ENCODE measurements around the gene TNS3. TPM values are rescaled to one million over a fixed set of nuclear protein-coding genes. Genes with fewer than 3 reads are reported as not detected.

Gene TNS3
- total RNA-seq, 4 donors from 2014 or later: 34.6 to 52.5 (median 48.6) TPM

DNA sequence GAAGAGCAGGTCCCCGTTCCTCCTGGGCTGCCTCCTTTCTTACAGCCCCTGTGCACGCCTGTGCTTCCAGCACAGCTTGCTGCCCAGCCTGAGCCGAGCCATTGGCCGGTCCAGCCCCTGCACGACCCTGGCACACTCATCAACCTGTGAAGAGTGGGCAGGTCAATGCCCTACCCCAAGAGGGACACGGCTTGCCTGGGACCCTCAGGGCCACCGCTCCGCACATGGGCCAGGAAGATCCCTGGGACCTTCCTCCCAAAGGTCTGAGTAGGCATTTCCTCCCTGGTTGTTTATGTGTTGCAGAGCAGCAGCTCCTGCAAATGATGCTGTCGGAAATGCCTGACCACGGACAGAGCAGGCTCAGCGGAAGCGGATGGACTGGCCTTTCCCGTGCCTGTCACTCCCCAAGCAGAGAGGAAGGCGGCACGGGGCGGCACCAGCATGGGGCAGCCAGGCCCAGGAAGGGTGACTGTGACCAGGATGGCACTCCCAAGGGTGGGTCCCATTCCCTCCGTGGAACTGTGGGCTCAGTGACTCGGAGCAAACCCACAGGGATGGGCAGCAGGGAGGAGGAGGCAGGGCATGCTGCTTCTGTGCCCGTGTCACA is 252.5 kb downstream of the TNS3 start:
- WGBS: 75% methylated on average over 9 of the region's 19 CpGs
- Histone ChIP-seq H3K27me3 (no peaks in the 10 kb centered on the region), H3K4me3 (no peak overlapping the region), H3K4me1 (peaks cover 47 to 68% (median 59%) of the 10 kb centered on the region in 4 donors), H3K27ac (replicated peaks in 1 of 4) (peak overlapping the region in 3 of 4 donors; percentile 66 to 75 (median 74)), H3K9me3 (no peaks in the 10 kb centered on the region), H3K36me3 (peaks cover 0 to 4% (median 0%) of the 10 kb centered on the region in 4 donors)
- no peak for DNase-seq (ENCODE audit: extremely low spot score)
- TF ChIP-seq POLR2A (IDR thresholded peaks at IDR 0.05; ENCODE audit: low read depth) (no peak), EP300 (IDR thresholded peaks at IDR 0.05) (no peak), POLR2AphosphoS5 (IDR thresholded peaks at IDR 0.05) (no peak)
- TF ChIP-seq, protein P1, sequence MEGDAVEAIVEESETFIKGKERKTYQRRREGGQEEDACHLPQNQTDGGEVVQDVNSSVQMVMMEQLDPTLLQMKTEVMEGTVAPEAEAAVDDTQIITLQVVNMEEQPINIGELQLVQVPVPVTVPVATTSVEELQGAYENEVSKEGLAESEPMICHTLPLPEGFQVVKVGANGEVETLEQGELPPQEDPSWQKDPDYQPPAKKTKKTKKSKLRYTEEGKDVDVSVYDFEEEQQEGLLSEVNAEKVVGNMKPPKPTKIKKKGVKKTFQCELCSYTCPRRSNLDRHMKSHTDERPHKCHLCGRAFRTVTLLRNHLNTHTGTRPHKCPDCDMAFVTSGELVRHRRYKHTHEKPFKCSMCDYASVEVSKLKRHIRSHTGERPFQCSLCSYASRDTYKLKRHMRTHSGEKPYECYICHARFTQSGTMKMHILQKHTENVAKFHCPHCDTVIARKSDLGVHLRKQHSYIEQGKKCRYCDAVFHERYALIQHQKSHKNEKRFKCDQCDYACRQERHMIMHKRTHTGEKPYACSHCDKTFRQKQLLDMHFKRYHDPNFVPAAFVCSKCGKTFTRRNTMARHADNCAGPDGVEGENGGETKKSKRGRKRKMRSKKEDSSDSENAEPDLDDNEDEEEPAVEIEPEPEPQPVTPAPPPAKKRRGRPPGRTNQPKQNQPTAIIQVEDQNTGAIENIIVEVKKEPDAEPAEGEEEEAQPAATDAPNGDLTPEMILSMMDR (IDR thresholded peaks at IDR 0.05): no peak
- intact Hi-C loops (cut with DNase I): no loop called here

DNA sequence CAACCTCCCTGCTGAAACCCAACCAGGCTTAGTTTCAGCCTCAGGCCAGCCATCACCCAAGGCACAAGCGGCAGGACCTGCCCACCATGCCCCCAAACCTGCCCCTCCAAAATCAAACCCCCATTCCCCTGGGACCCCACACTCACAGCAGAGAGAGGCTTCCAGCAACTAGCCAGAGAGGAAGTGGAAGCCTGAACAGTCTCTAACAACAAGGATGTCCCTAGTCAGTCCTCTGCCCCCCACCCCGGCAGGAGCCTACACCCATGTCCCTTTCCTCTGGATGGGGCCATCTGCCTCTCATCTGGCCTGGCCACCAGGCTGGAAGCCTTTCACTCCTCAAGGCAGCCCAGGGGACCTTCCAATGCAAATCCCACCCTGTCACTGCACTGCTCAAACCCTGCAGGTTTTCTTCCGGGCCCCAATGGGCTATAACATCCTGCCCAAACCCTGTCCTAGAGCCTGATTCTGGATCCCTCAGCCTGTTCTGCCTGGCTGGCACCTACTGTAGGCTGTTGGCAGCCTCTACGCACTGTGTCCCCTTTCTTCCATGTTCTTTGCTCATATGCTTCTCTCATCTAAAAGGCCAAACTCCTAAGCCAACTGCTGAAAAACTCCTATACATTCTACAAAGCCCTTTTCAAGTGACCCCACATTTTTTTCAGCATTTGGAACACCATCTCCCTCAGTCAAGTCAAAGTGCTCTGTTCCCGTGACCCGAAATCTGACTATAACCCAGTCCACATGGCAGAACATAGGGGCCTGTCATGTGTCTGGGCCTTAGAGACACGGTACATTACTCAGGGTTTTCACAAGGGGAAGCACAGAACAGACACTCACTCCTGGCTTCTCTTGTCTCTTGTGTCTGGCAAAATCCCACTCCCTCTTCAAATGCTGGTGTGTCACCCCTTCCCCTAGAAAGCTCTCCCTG is 253.3 kb downstream of the TNS3 start:
- H3K4me1 ChIP-seq: peaks cover 46 to 61% (median 53%) of the 10 kb centered on the region in 4 donors
- 73% methylated on average over 7 of the region's 7 CpGs for WGBS
- peak overlapping the region; percentile 35 to 45 (median 38) for H3K4me3 ChIP-seq
- H3K27me3 ChIP-seq: no peaks in the 10 kb centered on the region
- TF ChIP-seq, protein P1 (IDR thresholded peaks at IDR 0.05): no peak
- TF ChIP-seq POLR2AphosphoS5 (IDR thresholded peaks at IDR 0.05) (no peak), EP300 (IDR thresholded peaks at IDR 0.05) (no peak), POLR2A (IDR thresholded peaks at IDR 0.05; ENCODE audit: low read depth) (no peak)
- peak; percentile 50 for DNase-seq (ENCODE audit: extremely low spot score)
- H3K27ac ChIP-seq (replicated peaks in 1 of 4): peak overlapping the region; percentile 66 to 75 (median 72)
- peaks cover 0 to 4% (median 0%) of the 10 kb centered on the region in 4 donors for H3K36me3 ChIP-seq
- H3K9me3 ChIP-seq: no peaks in the 10 kb centered on the region
- intact Hi-C loops (cut with DNase I): no loop called here

DNA sequence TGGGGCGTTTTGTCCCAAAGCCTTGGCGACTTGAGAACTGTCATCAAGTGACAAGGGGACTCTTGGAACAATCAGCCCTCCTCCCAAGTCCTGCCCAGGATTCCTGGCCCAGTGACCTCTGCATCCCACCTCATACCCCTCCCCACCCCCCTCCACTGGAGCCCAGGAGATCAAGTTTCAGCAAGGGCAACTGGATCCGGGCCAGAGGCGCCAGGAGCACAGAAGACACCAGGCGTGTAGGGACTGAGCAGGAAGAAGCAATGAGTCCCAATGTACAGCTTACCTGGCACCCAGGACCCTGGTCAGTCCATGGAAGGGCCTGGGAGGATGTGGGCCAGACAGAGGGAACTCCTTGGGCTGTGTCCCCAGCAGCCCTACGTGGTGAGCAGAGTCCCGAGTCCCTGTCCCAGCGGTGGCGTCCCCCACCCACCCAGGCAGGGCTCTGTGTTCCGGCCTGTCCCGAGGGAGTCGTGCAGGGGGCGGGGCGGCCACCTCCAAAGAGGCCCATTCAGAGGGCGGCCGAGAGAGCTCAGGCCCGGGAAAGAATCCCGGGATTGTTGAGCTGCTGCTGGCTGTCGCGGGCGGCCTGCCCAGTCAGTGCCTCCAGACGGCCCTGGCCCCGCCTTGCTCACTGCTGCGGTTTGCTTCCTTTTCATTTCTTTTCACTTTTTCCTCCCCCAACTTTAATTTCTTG is 254.1 kb downstream of the TNS3 start:
- peak overlapping the region; percentile 66 to 75 (median 72) for H3K27ac ChIP-seq (replicated peaks in 1 of 4)
- no peaks in the 10 kb centered on the region for H3K27me3 ChIP-seq
- 18% methylated on average over 23 of the region's 24 CpGs for WGBS
- H3K4me1 ChIP-seq: peaks cover 38 to 53% (median 49%) of the 10 kb centered on the region in 4 donors
- intact Hi-C loops (cut with DNase I): no loop called here
- H3K36me3 ChIP-seq: peaks cover 0 to 4% (median 0%) of the 10 kb centered on the region in 4 donors
- TF ChIP-seq, protein P1 (IDR thresholded peaks at IDR 0.05): no peak
- peak; percentile 46 for TF ChIP-seq POLR2AphosphoS5 (IDR thresholded peaks at IDR 0.05)
- no peaks in the 10 kb centered on the region for H3K9me3 ChIP-seq
- peak overlapping the region; percentile 35 to 45 (median 38) for H3K4me3 ChIP-seq
- no peak for DNase-seq (ENCODE audit: extremely low spot score)

DNA sequence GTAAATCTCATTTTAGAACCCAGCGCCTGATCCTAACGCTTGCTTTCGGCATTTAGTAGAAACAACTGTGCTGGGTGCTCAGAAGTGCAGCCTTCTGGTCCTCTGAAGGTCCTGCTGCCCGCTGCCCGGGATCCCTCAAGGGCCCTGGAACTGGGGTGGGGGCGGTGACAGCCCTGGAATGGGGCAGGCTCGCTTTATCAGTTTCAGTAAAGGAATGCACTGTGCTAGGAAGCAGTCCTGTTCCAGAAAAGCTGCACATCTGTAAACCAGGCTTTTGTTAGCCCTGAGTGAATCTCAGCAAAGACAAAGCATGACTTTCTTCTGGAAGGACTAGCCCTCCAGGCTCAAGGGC is 254.6 kb downstream of the TNS3 start:
- TF ChIP-seq, protein P1 (IDR thresholded peaks at IDR 0.05): no peak
- TF ChIP-seq POLR2A (IDR thresholded peaks at IDR 0.05; ENCODE audit: low read depth) (no peak), EP300 (IDR thresholded peaks at IDR 0.05) (no peak), POLR2AphosphoS5 (IDR thresholded peaks at IDR 0.05) (no peak)
- Histone ChIP-seq H3K27ac (replicated peaks in 1 of 4) (peak overlapping the region; percentile 66 to 75 (median 72)), H3K36me3 (peaks cover 0 to 4% (median 0%) of the 10 kb centered on the region in 4 donors), H3K4me1 (peaks cover 35 to 48% (median 46%) of the 10 kb centered on the region in 4 donors), H3K9me3 (no peaks in the 10 kb centered on the region), H3K4me3 (peak overlapping the region; percentile 35 to 45 (median 38)), H3K27me3 (no peaks in the 10 kb centered on the region)
- 78% methylated on average over 7 of the region's 7 CpGs for WGBS
- intact Hi-C loops (cut with DNase I): no loop called here
- no peak for DNase-seq (ENCODE audit: extremely low spot score)
